Liver (tissue), 9 donors: ENCODE measurements around the gene ACTR2. TPM values are rescaled to one million over a fixed set of nuclear protein-coding genes. Genes with fewer than 3 reads are reported as not detected.

Source experiments
- DNase-seq: peaks from one replicate; pipeline ENCODE4 v3.0.0-alpha.2; 2017; ENCODE audit warnings: low spot score
- H3K27ac ChIP-seq, 2 donors: one replicate each; pipeline ENCODE4 v1.7.0; 2013; ENCODE audit warnings: inconsistent platforms in 2 of 2, low read length in 2 of 2, control low read depth in 1 of 2, low read depth in 1 of 2, mild to moderate bottlenecking in 1 of 2
- H3K27me3 ChIP-seq, 4 donors: one replicate each; pipeline versions ENCODE4 v1.6.1 to v1.7.0; 2013; ENCODE audit warnings: low read length in 3 of 4, inconsistent platforms in 1 of 4, mild to moderate bottlenecking in 1 of 4, moderate library complexity in 1 of 4; ENCODE audit not compliant: control insufficient read depth in 4 of 4, insufficient read depth in 4 of 4
- H3K36me3 ChIP-seq, 4 donors: one replicate each; pipeline versions ENCODE4 v1.6.1 to v1.7.0; 2013; ENCODE audit warnings: low read length in 3 of 4, mild to moderate bottlenecking in 3 of 4, low read depth in 1 of 4, moderate library complexity in 1 of 4; ENCODE audit not compliant: control insufficient read depth in 4 of 4, insufficient read depth in 3 of 4
- H3K4me1 ChIP-seq, 4 donors: one replicate each; pipeline versions ENCODE4 v1.6.1 to v1.7.0; 2013; ENCODE audit warnings: low read length in 3 of 4, mild to moderate bottlenecking in 3 of 4, moderate library complexity in 1 of 4; ENCODE audit not compliant: control insufficient read depth in 4 of 4, insufficient read depth in 4 of 4
- H3K4me3 ChIP-seq, 3 donors: one replicate each; pipeline versions ENCODE4 v1.6.1 to v1.7.0; 2013; ENCODE audit warnings: low read length in 3 of 3, control low read depth in 1 of 3, low read depth in 1 of 3, mild to moderate bottlenecking in 1 of 3
- H3K9ac ChIP-seq, 2 donors: one replicate each; pipeline ENCODE4 v1.7.0; 2013; ENCODE audit warnings: low read length in 2 of 2, mild to moderate bottlenecking in 2 of 2, moderate library complexity in 2 of 2, control low read depth in 1 of 2, low read depth in 1 of 2
- H3K9me3 ChIP-seq, 4 donors: one replicate each; pipeline versions ENCODE4 v1.6.1 to v1.7.0; 2013; ENCODE audit warnings: low read length in 3 of 4; ENCODE audit not compliant: control insufficient read depth in 4 of 4
- ATF3 ChIP-seq: IDR thresholded peaks from 2 replicates; pipeline ENCODE4 v1.6.1; 2016; ENCODE audit warnings: antibody characterized with exemption
- CTCF ChIP-seq: fragments of 150-350 bp; IDR thresholded peaks from 2 replicates; pipeline ENCODE4 v1.5.1; 2017; ENCODE audit warnings: improper control_type of control experiment, low read depth, low read length; ENCODE audit not compliant: missing input control
- FOXA1 ChIP-seq: IDR thresholded peaks from 2 replicates; pipeline ENCODE4 v1.6.1; 2016; ENCODE audit warnings: antibody characterized with exemption
- FOXA2 ChIP-seq: IDR thresholded peaks from 2 replicates; pipeline ENCODE4 v1.6.1; 2016; ENCODE audit warnings: antibody characterized with exemption
- GABPA ChIP-seq, 2 donors: IDR thresholded peaks in 1 of 2; conservative IDR thresholded peaks in 1 of 2; 2 replicates each; pipeline ENCODE4 v1.6.1; 2016; ENCODE audit warnings: antibody characterized with exemption in 2 of 2, mild to moderate bottlenecking in 1 of 2, moderate library complexity in 1 of 2
- HNF4A ChIP-seq, 2 donors: conservative IDR thresholded peaks; 2 replicates each; pipeline ENCODE4 v1.6.1; 2016; ENCODE audit warnings: antibody characterized with exemption in 2 of 2, mild to moderate bottlenecking in 2 of 2
- HNF4G ChIP-seq: IDR thresholded peaks from 2 replicates; pipeline ENCODE4 v1.6.1; 2016; ENCODE audit warnings: antibody characterized with exemption
- JUND ChIP-seq, 2 donors: IDR thresholded peaks; 2 replicates each; pipeline ENCODE4 v1.6.1; 2016; ENCODE audit warnings: antibody characterized with exemption in 2 of 2
- MAX ChIP-seq: IDR thresholded peaks from 2 replicates; pipeline ENCODE4 v1.6.1; 2016; ENCODE audit warnings: antibody characterized with exemption
- NR2F2 ChIP-seq: IDR thresholded peaks from 2 replicates; pipeline ENCODE4 v1.6.1; 2016; ENCODE audit warnings: antibody characterized with exemption
- RAD21 ChIP-seq, 2 donors: IDR thresholded peaks; 2 replicates each; pipeline ENCODE4 v1.6.1; 2016; ENCODE audit warnings: antibody characterized with exemption in 2 of 2, mild to moderate bottlenecking in 2 of 2
- REST ChIP-seq: IDR thresholded peaks from 2 replicates; pipeline ENCODE4 v1.6.1; 2016; ENCODE audit warnings: antibody characterized with exemption, mild to moderate bottlenecking
- RXRA ChIP-seq, 2 donors: IDR thresholded peaks; 2 replicates each; pipeline ENCODE4 v1.6.1; 2017 to 2018; ENCODE audit warnings: antibody characterized with exemption in 2 of 2, mild to moderate bottlenecking in 1 of 2
- SP1 ChIP-seq: IDR thresholded peaks from 2 replicates; pipeline ENCODE4 v1.6.1; 2018; ENCODE audit warnings: antibody characterized with exemption, mild to moderate bottlenecking
- TAF1 ChIP-seq: conservative IDR thresholded peaks from 2 replicates; pipeline ENCODE4 v1.6.1; 2016; ENCODE audit warnings: antibody characterized with exemption, mild to moderate bottlenecking
- ZBTB33 ChIP-seq: IDR thresholded peaks from 2 replicates; pipeline ENCODE4 v1.6.1; 2016; ENCODE audit warnings: antibody characterized with exemption
- WGBS: extraction: QIAGEN DNeasy Blood & Tissue Kit; methylation state at CpG from one replicate; pipeline ENCODE4 v1.1.7; 2013; 5-methylcytosine and 5-hydroxymethylcytosine counted together
- polyA plus RNA-seq, 2 donors: library from polyadenylated mRNA; stranded (reverse) in 1 of 2; unstranded in 1 of 2; fragments of 200-250 nt in 1 of 2; fragments of >200 nt in 1 of 2; fragmentation: Nextera tagmentation in 1 of 2; extraction: Ambion mirVana in 1 of 2; gene quantifications; one replicate each; pipeline versions ENCODE4 v1.2.1 to v1.2.3, GENCODE V29; 2013 to 2015
- total RNA-seq, 2 donors: library from RNA; depleted of rRNA; stranded (reverse); fragments of >200 nt; gene quantifications; one replicate each; pipeline ENCODE4 v1.2.3, GENCODE V29; 2014
- donor health status: healthy.
- donor health status: healthy.
- donor health status: healthy.
- donor health status: healthy.
- donor health status: healthy.

Gene ACTR2
- total and polyA plus RNA-seq, 4 donors, result 21.6 to 72.0 (median 45.9) TPM

- H3K9ac ChIP-seq, result no peak overlapping the region
- H3K27me3 ChIP-seq, result no peaks in the 10 kb centered on the region
- DNase-seq, result no peak
- no peak for TF ChIP-seq SP1
- no peak for TF ChIP-seq MAX
- TF ChIP-seq JUND (IDR thresholded peaks at IDR 0.05), result no peak
- no peak for TF ChIP-seq CTCF
- TF ChIP-seq GABPA (IDR thresholded peaks at IDR 0.05 in 1 of 2, conservative IDR thresholded peaks at IDR 0.05 in 1 of 2), result no peak
- TF ChIP-seq ZBTB33, result no peak
- H3K9me3 ChIP-seq, result no peaks in the 10 kb centered on the region
- H3K27ac ChIP-seq, result no peak overlapping the region
- no peaks in the 10 kb centered on the region for H3K36me3 ChIP-seq
- H3K4me1 ChIP-seq, result no peaks in the 10 kb centered on the region
- 98% methylated on average over 4 of the region's 4 CpGs for WGBS
- H3K4me3 ChIP-seq, result no peak overlapping the region
Measured at GRCh38 chr2:65287364-65287763, 59.7 kb downstream of the ACTR2 start.

GRCh38 chr2:65291216-65292105 is 63.8 kb downstream of the ACTR2 start:
- no peak for DNase-seq
- no peaks in the 10 kb centered on the region for H3K4me1 ChIP-seq
- WGBS, result 91% methylated on average over 11 of the region's 11 CpGs
- no peak overlapping the region for H3K4me3 ChIP-seq
- no peak for TF ChIP-seq HNF4G
- no peak for TF ChIP-seq RAD21 (IDR thresholded peaks at IDR 0.05)
- no peak for TF ChIP-seq JUND (IDR thresholded peaks at IDR 0.05)
- TF ChIP-seq ATF3, result no peak
- TF ChIP-seq GABPA (IDR thresholded peaks at IDR 0.05 in 1 of 2, conservative IDR thresholded peaks at IDR 0.05 in 1 of 2), result no peak
- TF ChIP-seq TAF1, result no peak
- TF ChIP-seq FOXA1, result no peak
- H3K36me3 ChIP-seq, result no peaks in the 10 kb centered on the region
- H3K27me3 ChIP-seq, result no peaks in the 10 kb centered on the region
- no peaks in the 10 kb centered on the region for H3K9me3 ChIP-seq
- H3K9ac ChIP-seq, result no peak overlapping the region
- no peak overlapping the region for H3K27ac ChIP-seq

GRCh38 chr2:65292106-65292400 is 64.4 kb downstream of the ACTR2 start:
- H3K9me3 ChIP-seq, result no peaks in the 10 kb centered on the region
- H3K36me3 ChIP-seq, result no peaks in the 10 kb centered on the region
- H3K27me3 ChIP-seq, result no peaks in the 10 kb centered on the region
- no peaks in the 10 kb centered on the region for H3K4me1 ChIP-seq
- H3K27ac ChIP-seq, result no peak overlapping the region
- no peak overlapping the region for H3K4me3 ChIP-seq
- DNase-seq, result no peak
- 84% methylated on average over 3 of the region's 3 CpGs for WGBS
- no peak overlapping the region for H3K9ac ChIP-seq
- TF ChIP-seq FOXA1 (no peak), JUND (IDR thresholded peaks at IDR 0.05) (no peak), HNF4G (no peak), GABPA (IDR thresholded peaks at IDR 0.05 in 1 of 2, conservative IDR thresholded peaks at IDR 0.05 in 1 of 2) (no peak), REST (no peak), MAX (no peak), NR2F2 (no peak), FOXA2 (no peak), TAF1 (no peak), RAD21 (IDR thresholded peaks at IDR 0.05) (no peak), ZBTB33 (no peak), RXRA (IDR thresholded peaks at IDR 0.05) (no peak), HNF4A (conservative IDR thresholded peaks at IDR 0.05) (no peak), SP1 (no peak)
